Measurements from ENCODE around the gene TRIM44.

- TF ChIP-seq MAX (IDR thresholded peaks at IDR 0.05) (no peak), EGR1 (IDR thresholded peaks at IDR 0.05; ENCODE audit: low read depth in 2 of 2) (no peak), RAD21 (IDR thresholded peaks at IDR 0.05) (no peak), FOXA1 (IDR thresholded peaks at IDR 0.05) (no peak)
- TF ChIP-seq, protein P1, sequence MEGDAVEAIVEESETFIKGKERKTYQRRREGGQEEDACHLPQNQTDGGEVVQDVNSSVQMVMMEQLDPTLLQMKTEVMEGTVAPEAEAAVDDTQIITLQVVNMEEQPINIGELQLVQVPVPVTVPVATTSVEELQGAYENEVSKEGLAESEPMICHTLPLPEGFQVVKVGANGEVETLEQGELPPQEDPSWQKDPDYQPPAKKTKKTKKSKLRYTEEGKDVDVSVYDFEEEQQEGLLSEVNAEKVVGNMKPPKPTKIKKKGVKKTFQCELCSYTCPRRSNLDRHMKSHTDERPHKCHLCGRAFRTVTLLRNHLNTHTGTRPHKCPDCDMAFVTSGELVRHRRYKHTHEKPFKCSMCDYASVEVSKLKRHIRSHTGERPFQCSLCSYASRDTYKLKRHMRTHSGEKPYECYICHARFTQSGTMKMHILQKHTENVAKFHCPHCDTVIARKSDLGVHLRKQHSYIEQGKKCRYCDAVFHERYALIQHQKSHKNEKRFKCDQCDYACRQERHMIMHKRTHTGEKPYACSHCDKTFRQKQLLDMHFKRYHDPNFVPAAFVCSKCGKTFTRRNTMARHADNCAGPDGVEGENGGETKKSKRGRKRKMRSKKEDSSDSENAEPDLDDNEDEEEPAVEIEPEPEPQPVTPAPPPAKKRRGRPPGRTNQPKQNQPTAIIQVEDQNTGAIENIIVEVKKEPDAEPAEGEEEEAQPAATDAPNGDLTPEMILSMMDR (IDR thresholded peaks at IDR 0.05; ENCODE audit: low read depth, low read length, missing input control): no peak
These were observed 86.1 kb downstream of the TRIM44 start for GRCh38 chr11:35748644-35749043.
